Measurements from ENCODE around the gene UBXN6.

UBXN6 gene

GRCh38 chr19:4445963-4446703 lies 11.5 kb downstream of the UBXN6 start:
- H3K27ac ChIP-seq, result no peak overlapping the region
- peaks cover 60% of the 10 kb centered on the region for H3K36me3 ChIP-seq (replicated peaks)
- DNase-seq, result no peak
- in situ Hi-C loops (cut with HindIII; ENCODE audit: low pct_ligation_motif_present, low sequenced_read_pairs), result no loop called here
- H3K4me3 ChIP-seq (ENCODE audit: low read depth, low read length), result no peak overlapping the region
- H3K27me3 ChIP-seq (replicated peaks), result no peaks in the 10 kb centered on the region
- TF ChIP-seq CTCF (IDR thresholded peaks at IDR 0.05; ENCODE audit: low read depth, low read length, missing control alignments), result no peak

- DNase-seq, result no peak
- Histone ChIP-seq H3K36me3 (replicated peaks) (peaks cover 53% of the 10 kb centered on the region), H3K27ac (no peak overlapping the region), H3K4me3 (ENCODE audit: low read depth, low read length) (no peak overlapping the region), H3K27me3 (replicated peaks) (no peaks in the 10 kb centered on the region)
- no peak for TF ChIP-seq CTCF (IDR thresholded peaks at IDR 0.05; ENCODE audit: low read depth, low read length, missing control alignments)
- in situ Hi-C loops (cut with HindIII; ENCODE audit: low pct_ligation_motif_present, low sequenced_read_pairs), result no loop called here
Measured at GRCh38 chr19:4444765-4445741, 12.5 kb downstream of the UBXN6 start.

- no peak for DNase-seq
- no peaks in the 10 kb centered on the region for H3K27me3 ChIP-seq (replicated peaks)
- H3K36me3 ChIP-seq (replicated peaks), result peaks cover 47% of the 10 kb centered on the region
- in situ Hi-C loops (cut with HindIII; ENCODE audit: low pct_ligation_motif_present, low sequenced_read_pairs), result no loop called here
- TF ChIP-seq CTCF (IDR thresholded peaks at IDR 0.05; ENCODE audit: low read depth, low read length, missing control alignments), result no peak
- H3K27ac ChIP-seq, result no peak overlapping the region
- H3K4me3 ChIP-seq (ENCODE audit: low read depth, low read length), result no peak overlapping the region
Measured at GRCh38 chr19:4443966-4444764, 13.4 kb downstream of the UBXN6 start.

GRCh38 chr19:4443188-4443587 lies 14.4 kb downstream of the UBXN6 start:
- no peak overlapping the region for H3K4me3 ChIP-seq (ENCODE audit: low read depth, low read length)
- no peak for TF ChIP-seq CTCF (IDR thresholded peaks at IDR 0.05; ENCODE audit: low read depth, low read length, missing control alignments)
- H3K36me3 ChIP-seq (replicated peaks), result peaks cover 37% of the 10 kb centered on the region
- in situ Hi-C loops (cut with HindIII; ENCODE audit: low pct_ligation_motif_present, low sequenced_read_pairs), result no loop called here
- no peak for DNase-seq
- H3K27ac ChIP-seq, result no peak overlapping the region
- no peaks in the 10 kb centered on the region for H3K27me3 ChIP-seq (replicated peaks)

- in situ Hi-C loops (cut with HindIII; ENCODE audit: low pct_ligation_motif_present, low sequenced_read_pairs), result no loop called here
- TF ChIP-seq CTCF (IDR thresholded peaks at IDR 0.05; ENCODE audit: low read depth, low read length, missing control alignments), result no peak
- no peak overlapping the region for H3K4me3 ChIP-seq (ENCODE audit: low read depth, low read length)
- no peak overlapping the region for H3K27ac ChIP-seq
- no peaks in the 10 kb centered on the region for H3K27me3 ChIP-seq (replicated peaks)
- no peak for DNase-seq
- peaks cover 33% of the 10 kb centered on the region for H3K36me3 ChIP-seq (replicated peaks)
Measured at GRCh38 chr19:4442819-4443146, 14.8 kb downstream of the UBXN6 start.
